Measurements from ENCODE around the gene TM4SF18.

The TM4SF18 gene

GRCh38 chr3:149356630-149357029 is 23.2 kb upstream of the TM4SF18 start:
- in situ Hi-C loops (cut with MboI; ENCODE audit: low sequenced_read_pairs, unreplicated experiment), result no loop called here
- DNase-seq (ENCODE audit: low spot score), result no peak
- TF ChIP-seq, protein P1, sequence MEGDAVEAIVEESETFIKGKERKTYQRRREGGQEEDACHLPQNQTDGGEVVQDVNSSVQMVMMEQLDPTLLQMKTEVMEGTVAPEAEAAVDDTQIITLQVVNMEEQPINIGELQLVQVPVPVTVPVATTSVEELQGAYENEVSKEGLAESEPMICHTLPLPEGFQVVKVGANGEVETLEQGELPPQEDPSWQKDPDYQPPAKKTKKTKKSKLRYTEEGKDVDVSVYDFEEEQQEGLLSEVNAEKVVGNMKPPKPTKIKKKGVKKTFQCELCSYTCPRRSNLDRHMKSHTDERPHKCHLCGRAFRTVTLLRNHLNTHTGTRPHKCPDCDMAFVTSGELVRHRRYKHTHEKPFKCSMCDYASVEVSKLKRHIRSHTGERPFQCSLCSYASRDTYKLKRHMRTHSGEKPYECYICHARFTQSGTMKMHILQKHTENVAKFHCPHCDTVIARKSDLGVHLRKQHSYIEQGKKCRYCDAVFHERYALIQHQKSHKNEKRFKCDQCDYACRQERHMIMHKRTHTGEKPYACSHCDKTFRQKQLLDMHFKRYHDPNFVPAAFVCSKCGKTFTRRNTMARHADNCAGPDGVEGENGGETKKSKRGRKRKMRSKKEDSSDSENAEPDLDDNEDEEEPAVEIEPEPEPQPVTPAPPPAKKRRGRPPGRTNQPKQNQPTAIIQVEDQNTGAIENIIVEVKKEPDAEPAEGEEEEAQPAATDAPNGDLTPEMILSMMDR (IDR thresholded peaks at IDR 0.05; ENCODE audit: borderline replicate concordance, control extremely low read depth, extremely low read depth, insufficient read depth, missing control alignments), result no peak

DNA sequence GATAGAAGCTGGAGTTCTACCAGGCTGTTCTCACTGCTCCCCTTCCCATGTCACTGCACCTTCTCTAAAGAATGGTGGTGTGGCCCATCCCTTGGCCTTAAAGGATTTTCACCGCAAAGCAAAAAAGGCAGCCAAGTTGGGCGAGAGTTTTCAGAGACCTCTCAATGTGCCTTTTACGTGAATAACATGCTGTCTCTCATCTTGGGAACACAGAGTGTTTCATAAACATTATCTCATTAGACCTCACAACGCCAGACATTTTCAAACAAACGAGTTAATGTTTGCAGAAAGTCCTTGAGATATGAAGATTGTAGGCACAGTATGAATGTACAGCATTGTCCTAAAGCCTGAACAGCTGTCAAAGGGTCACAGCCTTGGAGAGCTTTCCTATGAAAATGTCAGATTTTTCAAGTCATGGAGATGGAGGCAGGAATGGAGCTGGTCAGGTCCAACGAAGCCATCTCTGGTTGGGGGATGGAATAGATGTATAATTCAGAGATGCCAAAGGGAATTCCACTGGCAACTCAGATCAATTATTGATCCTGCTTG is 22.7 kb upstream of the TM4SF18 start:
- TF ChIP-seq, protein P1 (IDR thresholded peaks at IDR 0.05; ENCODE audit: borderline replicate concordance, control extremely low read depth, extremely low read depth, insufficient read depth, missing control alignments), result no peak
- no peak for DNase-seq (ENCODE audit: low spot score)
- in situ Hi-C loops (cut with MboI; ENCODE audit: low sequenced_read_pairs, unreplicated experiment), result no loop called here

DNA sequence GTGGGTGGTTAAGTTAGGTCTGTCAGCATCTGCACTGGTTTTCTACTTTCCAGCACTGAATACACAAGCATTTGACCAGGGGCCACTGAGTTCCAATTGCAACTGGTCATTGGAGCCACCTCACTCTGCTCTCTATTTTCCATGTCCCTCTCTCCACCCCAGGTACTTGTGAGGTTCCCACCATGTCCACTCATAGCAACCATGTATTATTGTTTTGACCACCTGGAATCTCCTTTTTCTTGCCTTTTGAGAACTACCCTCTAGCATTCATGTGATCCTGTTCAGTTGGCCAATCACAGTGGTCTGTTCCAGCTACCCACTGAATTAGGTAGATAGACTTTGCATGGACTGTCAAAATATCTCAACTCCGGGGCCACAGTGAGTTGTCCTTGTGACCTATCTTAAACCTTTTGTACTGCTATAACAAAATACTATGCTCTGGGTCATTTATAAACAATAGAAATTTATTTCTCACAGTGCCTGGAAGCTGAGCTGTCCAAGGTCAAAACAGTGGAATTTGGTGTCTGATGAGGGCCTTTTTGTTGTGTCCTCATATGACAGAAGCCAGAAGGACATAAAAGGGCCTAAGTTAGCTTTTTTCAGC is 20.2 kb upstream of the TM4SF18 start:
- no peak for DNase-seq (ENCODE audit: low spot score)
- in situ Hi-C loops (cut with MboI; ENCODE audit: low sequenced_read_pairs, unreplicated experiment), result no loop called here
- TF ChIP-seq, protein P1 (IDR thresholded peaks at IDR 0.05; ENCODE audit: borderline replicate concordance, control extremely low read depth, extremely low read depth, insufficient read depth, missing control alignments), result no peak

- in situ Hi-C loops (cut with MboI; ENCODE audit: low sequenced_read_pairs, unreplicated experiment), result no loop called here
- DNase-seq (ENCODE audit: low spot score), result peak; percentile 76
- TF ChIP-seq, protein P1 (IDR thresholded peaks at IDR 0.05; ENCODE audit: borderline replicate concordance, control extremely low read depth, extremely low read depth, insufficient read depth, missing control alignments), result peak; percentile 76
Measured at GRCh38 chr3:149352556-149352955, 19.1 kb upstream of the TM4SF18 start.

GRCh38 chr3:149343951-149344350 is 10.5 kb upstream of the TM4SF18 start:
- in situ Hi-C loops (cut with MboI; ENCODE audit: low sequenced_read_pairs, unreplicated experiment), result no loop called here
- no peak for DNase-seq (ENCODE audit: low spot score)
- TF ChIP-seq, protein P1 (IDR thresholded peaks at IDR 0.05; ENCODE audit: borderline replicate concordance, control extremely low read depth, extremely low read depth, insufficient read depth, missing control alignments), result no peak

DNA sequence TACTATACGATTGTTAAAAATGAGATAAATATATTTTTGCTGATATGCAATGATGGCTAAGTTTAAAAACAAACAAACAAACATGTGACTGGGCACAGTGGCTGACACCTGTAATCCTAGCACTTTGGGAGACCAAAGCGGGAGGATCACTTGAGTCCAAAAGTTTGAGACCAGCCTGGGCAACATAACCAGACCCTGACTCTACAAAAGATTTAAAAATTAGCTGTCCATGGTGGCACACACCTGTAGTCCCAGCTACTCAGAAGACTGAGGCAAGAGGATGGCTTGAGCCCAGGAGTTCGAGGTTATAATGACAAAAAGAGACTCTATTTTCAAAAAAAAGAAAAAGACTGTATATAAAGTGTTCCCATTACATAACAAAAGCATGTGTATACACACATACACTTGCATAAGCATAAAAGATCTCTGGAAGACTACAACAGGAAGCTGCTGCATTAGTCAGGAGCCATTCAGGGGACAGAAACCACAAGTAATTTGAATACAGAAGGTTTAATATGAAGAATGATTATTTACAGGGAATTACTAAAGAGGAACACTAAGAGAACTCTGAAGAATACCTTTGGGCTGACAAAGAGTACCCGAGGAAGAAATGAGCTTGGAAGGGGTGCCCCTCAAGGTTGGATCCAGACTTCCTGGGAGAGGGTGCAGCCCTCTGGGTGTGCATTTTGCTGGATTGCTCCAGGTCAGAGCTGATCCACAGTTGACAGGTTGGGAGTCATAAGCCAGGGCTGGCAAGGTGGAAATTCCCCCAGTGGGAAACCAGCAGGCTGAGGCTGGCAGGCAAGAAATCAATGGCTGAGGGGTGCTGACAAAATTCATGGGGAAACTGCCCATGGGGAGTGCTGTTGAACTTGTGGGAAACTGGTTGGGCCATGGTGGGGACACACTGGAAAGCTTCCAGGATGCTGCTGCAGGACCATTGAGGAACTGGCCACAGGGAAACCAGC is 9.3 kb upstream of the TM4SF18 start:
- DNase-seq (ENCODE audit: low spot score), result no peak
- in situ Hi-C loops (cut with MboI; ENCODE audit: low sequenced_read_pairs, unreplicated experiment), result no loop called here
- TF ChIP-seq, protein P1 (IDR thresholded peaks at IDR 0.05; ENCODE audit: borderline replicate concordance, control extremely low read depth, extremely low read depth, insufficient read depth, missing control alignments), result no peak
